GM18498 (cell line): ENCODE results near the gene UBQLN1.
"Not testable (repeated sequence)": the region's sequence is repeated elsewhere in the genome, so short reads cannot be mapped to it uniquely, and the experiment has no call there.

Experiments used
- ATAC-seq: cut with Tn5 transposase; IDR thresholded peaks from one replicate; pipeline ENCODE4 v1.9.1; 2021; ENCODE audit warnings: mild to moderate bottlenecking, moderate library complexity; ENCODE audit not compliant: unreplicated experiment

Gene UBQLN1

GRCh38 chr9:83707768-83708514, at the start of gene UBQLN1:
Gene UBQLN1, minus strand, starts transcription at chr9:83707958. Its CDS starts 279 bp downstream, at chr9:83707679.
- ATAC-seq, result peak; percentile 82

- ATAC-seq, result peak; percentile 69
Observed at GRCh38 chr9:83754383-83754977, 46.7 kb upstream of the UBQLN1 start.

- ATAC-seq, result no peak
Observed at GRCh38 chr9:83749706-83750105, 41.9 kb upstream of the UBQLN1 start.

DNA sequence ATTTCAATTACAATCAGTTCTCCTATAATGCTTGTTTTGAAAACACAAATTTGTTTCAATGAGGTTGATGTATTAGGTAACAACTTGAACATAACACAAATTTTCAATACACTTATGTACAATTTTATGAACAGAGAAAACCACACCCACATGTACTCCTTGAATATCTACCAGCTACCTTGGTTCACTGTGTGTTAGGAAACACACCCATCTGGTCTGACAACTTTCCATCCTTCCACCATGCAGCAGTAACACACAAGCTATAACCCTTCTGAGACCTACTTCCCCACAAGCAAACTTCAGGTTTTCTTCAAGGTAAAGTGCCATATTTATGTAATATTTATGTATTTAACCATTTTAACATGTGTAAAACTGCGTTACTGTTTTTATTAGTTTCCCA, 36.4 kb upstream of the UBQLN1 start:
- ATAC-seq, result no peak

DNA sequence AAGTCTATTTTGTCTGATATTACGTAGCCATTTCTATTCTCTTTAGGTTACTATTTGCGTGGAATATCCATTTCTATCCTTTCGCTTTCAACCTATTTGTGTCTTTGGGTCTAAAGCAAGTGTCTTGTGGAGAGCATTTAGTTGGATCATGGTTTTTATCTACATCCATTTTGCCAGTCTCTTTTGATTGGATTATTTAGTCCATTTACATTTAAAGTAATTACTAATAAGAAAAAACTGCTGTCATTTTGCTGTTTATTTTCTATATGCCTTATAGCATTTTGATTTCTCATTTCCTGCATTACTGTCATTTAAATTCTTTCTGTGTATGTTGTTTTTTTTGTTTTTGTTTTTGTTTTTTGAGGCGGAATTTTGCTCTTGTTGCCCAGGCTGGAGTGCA, 26.0 kb upstream of the UBQLN1 start:
- no peak for ATAC-seq

GRCh38 chr9:83728591-83729368, 21.0 kb upstream of the UBQLN1 start:
- not testable (repeated sequence) for ATAC-seq

DNA sequence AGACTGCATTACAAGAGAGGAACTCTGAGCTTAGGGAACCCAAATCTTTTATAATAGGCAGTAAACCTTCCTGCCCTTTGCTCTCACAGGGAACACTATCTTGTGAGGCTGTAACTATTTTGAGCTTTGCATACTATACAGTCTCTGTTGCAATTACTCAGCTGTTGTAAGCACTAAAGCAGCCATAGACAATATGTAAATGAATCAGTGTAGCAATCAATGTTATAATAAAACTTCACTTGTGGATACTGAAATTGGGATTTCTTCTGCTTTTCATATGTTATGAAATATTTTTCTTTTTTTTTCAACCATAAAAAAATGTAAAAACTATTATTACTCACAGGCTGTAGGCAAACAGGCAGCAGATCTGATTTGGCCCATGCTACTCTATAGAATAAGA, 16.7 kb upstream of the UBQLN1 start:
- no peak for ATAC-seq

- no peak for ATAC-seq
Observed at GRCh38 chr9:83722726-83723495, 15.2 kb upstream of the UBQLN1 start.

DNA sequence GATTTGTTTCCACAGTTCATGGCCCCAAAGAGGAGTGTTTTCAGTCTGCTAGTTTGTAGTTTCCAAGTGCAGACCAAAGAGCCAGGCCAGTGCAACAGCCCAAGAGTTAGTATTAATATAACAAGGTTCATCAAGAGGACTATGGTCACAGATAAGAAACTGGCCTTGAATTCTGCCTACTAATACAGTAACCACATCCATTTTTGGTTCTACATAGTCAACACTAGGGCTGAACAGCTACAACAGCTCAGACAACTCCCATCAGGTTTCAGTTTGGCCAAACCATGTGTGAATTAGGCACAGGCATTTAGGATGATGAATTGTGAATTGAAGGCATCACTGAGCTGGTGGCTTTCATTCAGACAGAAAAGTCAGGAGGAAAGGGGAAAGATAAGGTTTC, 13.8 kb upstream of the UBQLN1 start:
- no peak for ATAC-seq

GRCh38 chr9:83715794-83716193, 8.0 kb upstream of the UBQLN1 start:
- ATAC-seq, result no peak

DNA sequence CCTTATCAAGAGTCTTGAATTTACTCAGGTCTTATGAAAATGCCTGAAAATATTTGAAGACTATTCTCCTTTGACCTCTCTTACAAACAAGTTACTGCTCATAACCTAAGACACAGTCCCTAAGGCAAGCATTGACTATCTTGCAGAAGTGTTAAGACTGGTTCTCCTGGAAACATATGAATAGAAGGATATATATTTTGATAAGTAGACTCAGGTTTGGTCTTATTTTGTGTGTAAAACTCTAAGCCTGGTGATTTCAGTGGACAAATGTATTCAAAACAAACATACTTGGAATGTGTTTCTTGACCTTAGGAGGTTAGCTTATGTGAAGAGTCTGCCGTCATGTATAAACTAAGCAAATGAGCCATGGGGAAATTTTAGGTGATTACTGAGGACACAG, 7.5 kb upstream of the UBQLN1 start:
- ATAC-seq, result no peak

GRCh38 chr9:83714329-83714728, 6.6 kb upstream of the UBQLN1 start:
- no peak for ATAC-seq

GRCh38 chr9:83708515-83709158, 879 bp upstream of the UBQLN1 start:
- peak; percentile 57 for ATAC-seq

- ATAC-seq, result peak; percentile 54
Observed at GRCh38 chr9:83707518-83707767, 315 bp downstream of the UBQLN1 start.

- peak; percentile 23 for ATAC-seq
Observed at GRCh38 chr9:83706676-83707517, 861 bp downstream of the UBQLN1 start.

DNA sequence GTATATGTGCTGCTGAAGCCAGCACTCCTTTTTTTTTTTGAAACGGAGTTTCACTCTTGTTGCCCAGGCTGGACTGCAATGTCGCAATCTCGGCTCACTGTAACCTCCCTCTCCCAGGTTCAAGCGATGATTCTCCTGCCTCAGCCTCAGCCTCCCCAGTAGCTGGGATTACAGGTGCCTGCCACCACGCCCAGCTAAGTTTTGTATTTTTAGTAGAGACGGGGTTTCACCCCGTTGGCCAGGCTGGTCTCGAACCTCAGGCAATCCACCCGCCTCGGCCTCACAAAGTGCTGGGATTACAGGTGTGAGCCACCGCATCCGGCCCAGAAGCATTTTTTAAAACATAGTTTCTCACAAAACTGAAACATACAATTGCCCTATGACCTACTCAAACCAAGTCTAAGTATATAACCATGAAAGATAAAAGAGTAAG, 2.5 kb downstream of the UBQLN1 start:
- not testable (repeated sequence) for ATAC-seq

- no peak for ATAC-seq
Observed at GRCh38 chr9:83701769-83702168, 6.0 kb downstream of the UBQLN1 start.

GRCh38 chr9:83701286-83701685, 6.5 kb downstream of the UBQLN1 start:
- ATAC-seq, result peak; percentile 32

DNA sequence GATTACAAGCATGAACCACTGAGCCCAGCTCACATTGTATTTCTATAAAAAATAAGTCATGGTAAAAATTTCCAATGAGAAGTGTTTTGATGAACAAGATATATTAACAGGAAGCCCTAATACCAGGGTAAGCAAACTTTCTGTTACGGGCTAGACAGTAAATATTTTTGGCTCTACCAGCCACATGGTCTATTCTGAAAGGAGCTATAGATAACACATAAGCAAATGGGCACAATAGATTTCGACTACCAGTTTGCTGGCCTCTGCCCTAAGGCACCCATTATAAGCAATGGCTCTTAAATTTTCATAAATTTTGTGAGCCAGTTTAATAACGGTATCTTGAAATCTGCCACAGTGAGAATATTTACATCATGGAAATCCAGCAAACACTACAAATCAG, 8.1 kb downstream of the UBQLN1 start:
- ATAC-seq, result peak; percentile 67
